HG03064 (cell line): ENCODE data around the gene TMEM52.

ENCODE experiments used
- ATAC-seq: cut with Tn5 transposase; IDR thresholded peaks from one replicate; pipeline ENCODE4 v1.9.1; 2021; ENCODE audit warnings: low read depth; ENCODE audit not compliant: unreplicated experiment

Gene TMEM52

DNA sequence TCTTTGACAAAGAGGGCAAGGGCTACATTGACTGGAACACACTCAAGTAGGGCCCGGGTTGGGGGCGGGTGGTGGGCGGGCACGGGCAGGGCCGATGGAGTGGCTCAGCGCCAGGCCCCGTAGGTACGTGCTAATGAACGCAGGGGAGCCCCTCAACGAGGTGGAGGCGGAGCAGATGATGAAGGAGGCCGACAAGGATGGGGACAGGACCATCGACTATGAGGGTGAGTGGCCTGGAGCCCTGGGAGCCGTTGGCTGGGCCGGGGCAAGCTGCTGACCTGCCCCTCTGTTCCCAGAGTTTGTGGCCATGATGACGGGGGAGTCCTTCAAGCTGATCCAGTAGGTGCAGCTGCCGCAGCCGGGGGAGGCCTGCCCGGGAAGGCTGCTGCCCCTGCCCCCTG, 2.2 kb downstream of the TMEM52 start:
- no peak for ATAC-seq

DNA sequence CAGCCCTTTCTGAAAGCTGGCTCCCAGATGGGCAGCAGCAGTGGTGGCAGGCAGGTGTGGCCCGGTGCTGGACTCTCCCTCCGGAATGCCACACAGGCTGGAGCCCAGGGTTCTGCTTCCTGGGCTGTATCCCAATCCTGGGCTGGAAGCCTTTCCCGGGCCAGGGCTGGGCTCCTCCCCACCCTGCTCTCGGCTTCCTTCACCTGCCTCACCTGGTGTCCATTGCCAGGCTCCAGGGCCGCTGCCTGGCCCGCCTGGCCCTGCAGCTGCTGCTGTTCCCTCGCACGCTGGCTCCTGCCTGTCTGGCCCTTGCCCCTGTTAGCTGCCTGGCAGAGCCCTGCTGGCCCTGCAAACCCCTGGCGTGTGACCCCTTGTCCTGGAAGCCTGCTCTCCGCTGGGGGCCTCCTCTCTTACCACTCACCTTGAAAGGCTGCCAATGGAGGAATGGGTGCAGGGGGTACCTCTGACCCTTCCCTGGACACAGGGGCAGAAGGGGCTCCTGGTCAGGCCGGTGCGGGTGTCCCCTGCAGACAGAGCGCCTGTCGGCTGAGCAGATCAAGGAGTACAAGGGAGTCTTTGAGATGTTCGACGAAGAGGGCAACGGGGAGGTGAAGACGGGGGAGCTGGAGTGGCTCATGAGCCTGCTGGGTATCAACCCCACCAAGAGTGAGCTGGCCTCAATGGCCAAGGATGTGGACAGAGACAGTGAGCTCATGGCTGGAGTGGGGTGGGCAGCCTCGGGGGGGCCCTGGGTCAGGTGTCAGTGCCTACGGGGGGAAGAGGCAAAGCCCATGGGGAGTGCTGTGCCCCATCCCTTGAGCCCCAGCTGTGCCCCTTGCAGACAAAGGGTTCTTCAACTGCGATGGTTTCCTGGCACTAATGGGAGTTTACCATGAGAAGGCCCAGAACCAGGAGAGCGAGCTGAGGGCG, 2.9 kb downstream of the TMEM52 start:
- no peak for ATAC-seq

DNA sequence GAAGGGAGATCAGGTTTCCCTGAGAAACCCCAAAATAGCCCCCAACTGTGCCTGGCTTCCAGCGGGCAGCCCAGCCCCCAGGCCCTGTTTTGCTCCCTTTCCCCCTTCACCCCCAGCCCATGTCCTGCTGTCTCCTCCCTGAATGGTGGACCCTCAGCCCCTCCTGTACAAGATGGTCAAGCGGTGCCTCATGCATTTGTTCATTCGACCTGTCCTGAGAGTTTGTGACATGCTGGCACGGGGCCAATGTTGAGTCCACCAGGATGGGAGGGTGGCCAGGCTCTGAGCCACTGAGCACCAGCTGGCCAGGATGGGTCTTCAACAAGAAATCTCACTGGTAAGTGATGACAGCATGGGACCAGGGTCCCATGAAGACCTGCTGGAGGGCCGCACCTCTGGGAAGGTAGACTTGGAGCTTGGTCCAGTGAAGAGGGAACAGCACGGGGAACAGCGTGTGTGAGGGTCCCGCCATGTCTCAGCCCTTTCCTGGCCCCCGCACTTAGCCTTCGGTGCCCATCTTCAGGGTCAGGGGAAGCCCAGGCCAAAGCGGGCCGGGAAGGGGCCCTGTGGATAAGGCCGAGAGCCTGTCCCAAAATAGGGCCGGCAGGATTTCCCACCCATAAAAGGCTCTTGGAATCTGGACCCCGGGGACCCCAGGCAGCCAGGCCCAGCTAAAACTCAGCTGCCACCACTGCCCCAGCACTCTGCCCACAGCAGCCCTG, 3.9 kb downstream of the TMEM52 start, which contains the start of gene CALML6:
Gene CALML6 (plus strand): TSS at position 290 of the 722 bp plus-strand sequence. CDS start 21 bp downstream, at position 311.
- no peak for ATAC-seq

DNA sequence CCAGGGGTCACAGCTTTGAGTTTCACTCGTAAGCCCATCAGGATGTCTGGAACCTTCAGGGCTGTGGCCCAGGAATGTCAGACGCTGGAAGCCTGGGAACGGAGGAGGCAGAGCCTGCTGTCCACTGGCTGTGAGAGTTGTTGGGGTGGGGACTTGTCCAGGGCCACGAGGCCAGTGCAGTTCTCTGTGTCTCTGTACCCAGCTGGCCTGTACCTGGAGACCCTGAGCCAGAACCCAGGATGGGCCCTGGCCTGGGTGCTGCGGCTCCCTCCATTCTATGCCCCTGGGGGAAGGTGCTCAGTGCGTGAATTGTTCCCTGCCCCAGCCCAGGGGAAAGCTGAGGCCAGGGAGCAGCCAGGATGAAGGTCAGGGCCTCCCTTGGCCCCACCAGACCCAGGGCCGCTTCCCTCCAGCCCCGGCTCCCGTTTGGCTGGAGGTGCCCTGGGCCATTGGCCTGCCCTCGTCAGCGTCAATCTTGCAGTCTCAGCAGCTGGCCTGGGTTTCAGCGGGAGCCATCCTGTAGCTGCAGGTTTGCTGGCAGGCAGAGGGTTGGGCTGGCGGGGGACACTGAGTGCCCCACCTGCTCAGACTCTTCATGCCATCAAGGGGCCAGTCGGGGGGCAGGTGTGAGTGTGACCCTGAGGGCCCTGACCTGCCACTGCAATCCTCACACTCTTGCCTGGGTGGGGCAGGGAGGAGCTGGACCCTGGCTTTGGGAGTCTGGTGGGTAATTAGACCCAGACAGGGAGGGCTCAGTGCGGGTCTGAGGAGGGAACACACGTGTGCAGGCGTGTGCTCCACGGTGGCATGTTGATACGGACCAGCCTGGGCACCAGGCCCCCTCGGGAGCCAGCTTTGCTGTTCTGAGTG, 4.7 kb downstream of the TMEM52 start:
- no peak for ATAC-seq

DNA sequence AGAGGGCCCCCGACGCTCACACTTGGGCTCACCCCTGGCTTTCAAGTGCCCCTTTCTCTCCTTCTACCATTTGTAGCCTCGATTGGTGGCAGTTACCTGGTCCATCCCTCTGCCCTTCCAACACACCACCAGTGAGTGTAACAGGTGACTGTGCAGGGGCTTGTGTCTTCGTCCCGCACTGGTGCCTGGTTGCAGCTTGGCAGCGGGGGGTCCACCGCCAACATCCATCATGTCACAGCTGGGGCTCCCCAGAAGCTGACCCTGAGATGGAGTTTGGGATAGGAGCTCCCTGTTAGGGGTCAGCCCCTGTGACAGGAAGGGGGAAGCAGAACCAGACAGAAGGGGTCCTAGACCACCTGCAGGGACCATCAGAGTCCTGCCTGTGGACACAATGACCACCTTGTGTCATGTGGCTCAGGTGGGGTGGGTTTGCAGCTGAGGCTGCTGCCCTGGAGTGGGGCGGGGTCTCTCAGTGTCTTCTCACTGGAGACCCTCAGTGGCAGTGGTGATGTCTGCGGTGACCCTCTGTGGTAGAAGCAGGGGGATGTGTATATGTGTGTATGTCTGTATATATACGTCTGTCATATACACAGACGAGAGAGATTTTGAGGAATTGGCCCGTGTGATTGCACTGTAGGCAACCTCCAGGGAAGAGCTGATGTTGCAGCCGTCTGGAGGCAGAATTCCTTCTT, 7.6 kb downstream of the TMEM52 start:
- ATAC-seq: no peak

DNA sequence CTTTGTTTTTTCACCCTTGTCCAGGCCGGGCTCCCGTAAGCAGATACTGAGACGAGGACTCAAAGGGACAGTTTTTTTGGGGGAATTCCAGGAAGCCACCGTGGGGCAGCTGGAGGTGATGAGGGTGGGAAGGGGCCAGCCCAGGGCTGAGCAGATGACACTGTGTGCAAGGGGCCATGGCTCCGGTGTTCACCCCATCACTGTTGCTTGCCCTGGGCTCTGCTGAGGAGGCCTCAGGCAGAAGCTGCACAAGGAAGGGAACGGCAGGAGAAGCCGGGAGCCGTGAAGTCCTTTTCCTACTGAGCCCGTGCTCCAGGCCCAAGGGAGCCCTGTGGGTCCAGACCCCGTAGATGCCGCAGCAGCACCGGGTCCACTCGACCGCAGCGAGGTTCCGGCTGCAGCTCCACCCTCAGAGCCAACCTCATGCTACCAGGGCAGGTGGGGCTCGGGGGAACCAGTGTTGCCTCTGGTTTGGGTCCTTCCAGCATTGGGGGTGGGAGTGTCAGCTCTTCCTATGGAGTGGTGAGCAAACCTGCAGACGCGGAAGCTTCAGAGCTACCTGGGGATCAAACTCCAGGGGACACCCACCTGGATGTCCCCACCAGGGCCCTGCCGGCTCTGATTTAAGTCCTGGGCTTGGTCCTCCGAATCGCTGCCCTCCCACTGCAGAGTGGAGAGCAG, 8.3 kb downstream of the TMEM52 start:
- ATAC-seq: no peak

DNA sequence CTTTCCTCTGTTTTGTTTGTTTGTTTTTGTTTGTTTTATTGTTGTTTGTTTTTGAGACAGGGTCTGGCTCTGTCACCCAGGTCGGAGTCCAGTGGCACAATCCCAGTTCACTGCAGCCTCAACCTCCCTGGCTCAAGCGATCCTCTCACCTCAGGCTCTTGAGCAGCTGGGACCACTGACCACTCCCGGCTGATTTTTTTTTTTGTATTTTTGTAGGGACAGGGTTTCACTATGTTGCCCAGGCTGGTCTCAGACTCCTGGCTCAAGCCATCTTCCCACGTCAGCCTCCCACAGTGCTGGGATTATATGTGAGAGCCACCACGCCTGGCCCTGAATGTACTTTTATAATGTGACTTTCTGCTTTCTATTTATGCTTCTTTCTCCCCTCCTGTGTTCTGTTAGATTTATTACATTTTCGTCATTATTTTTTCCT, 9.0 kb downstream of the TMEM52 start:
- ATAC-seq: no peak

DNA sequence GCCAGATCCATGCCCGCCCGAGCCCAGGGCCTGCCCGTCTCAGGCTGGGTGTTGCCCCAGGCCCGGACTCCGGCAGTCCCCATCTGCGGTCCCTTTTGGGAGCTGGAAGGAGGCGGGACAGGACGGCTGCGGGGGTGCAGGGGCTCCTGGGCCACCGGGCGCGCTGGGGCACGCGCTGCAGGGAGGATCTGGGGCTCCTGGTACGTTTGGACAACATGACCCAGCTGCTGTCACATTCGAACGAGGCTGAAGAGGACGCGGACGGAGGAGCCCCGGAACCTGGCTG, 10.6 kb downstream of the TMEM52 start:
- ATAC-seq: peak; percentile 11

DNA sequence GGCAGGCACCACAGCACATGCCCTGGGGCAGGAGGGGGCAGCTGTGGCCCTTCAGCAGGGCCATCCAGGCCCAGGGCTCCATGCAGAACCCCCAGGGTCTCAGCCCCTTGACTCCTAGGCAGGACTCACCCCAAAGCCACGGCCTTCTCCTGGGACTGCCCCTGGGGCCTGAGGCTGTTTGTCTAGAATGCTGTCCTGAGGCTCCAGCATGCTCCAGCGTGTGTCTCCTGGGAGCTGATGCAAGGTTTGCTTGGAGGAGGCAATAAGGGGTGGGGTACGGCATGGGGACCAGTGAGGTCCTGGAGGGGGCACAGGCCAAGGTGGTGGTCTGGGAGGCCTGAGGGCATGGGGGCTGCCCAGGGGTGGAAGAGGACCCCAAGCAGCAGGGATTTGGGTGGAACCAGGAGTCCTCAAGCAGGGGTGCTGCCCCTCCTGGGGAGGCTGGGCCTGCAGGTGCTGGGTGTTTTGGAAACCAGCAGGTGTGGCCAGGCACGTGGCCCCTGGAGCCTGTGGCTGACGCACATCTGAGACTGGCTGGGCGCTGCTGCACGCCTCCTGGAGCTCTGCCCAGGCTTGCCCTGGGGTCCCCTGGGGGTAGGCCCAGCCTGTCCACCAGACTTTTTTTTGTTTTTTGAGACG, 11.9 kb downstream of the TMEM52 start:
- ATAC-seq: no peak

DNA sequence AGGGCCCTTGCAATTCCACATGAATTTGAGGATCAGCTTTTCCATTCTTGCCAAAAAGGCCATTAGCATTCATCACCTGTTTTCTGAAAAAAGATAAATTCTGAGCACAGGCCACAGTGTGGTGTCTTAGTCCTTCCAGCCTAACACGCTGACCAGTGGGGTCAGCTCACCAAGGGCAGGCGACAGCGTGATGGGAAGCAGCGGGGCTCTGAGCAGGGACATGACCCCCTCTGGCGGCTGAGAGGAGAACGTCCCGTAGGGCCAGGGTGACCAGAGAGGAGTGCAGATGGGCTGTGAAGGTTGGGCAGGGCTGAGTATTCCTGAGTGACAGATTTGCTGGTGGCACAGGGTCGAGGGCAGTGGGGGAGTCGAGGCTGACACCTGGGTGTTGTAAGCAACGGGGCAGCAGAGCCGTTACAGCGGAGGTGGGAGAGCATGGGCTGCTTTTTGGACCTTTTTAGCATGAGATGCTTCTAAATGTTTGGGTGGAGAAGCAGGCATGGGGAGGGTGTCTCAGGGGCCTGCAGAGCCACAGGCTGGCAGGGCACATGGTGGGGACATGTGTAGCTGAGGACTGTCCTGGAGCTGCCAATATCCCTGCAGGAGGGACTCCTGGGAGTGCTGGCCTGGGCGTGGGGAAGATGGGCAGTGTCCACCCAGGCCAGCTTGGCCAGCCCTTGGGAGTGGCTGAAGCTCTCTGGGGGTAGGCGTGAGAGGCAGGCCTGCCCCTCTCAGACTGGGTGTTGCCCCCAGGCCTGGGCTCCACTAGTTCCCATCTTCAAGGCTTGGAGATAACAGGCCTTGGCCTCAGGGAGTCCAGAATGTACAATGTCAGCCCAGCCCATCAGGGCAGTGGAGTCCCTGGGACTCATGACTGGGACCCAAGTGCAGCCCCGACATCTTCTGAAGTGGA, 12.6 kb downstream of the TMEM52 start:
- no peak for ATAC-seq

DNA sequence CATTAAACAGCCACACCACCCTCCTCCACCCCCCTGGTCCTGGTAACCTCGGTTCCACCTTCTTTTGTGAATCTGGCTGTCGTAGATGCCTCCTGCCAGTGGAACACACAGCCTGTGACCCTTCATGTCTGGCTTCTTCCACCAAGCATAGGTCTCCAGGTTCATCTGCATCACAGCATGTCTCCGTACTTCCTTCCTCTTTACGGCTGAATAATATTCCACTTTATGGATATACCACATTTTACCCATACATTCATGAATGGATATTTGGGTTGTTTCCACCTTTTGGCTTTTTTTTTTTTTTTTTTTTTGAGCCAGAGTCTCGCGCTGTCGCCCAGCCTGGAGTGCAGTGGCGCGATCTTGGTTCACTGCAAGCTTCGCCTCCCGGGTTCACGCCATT, 15.9 kb downstream of the TMEM52 start:
- ATAC-seq: no peak

DNA sequence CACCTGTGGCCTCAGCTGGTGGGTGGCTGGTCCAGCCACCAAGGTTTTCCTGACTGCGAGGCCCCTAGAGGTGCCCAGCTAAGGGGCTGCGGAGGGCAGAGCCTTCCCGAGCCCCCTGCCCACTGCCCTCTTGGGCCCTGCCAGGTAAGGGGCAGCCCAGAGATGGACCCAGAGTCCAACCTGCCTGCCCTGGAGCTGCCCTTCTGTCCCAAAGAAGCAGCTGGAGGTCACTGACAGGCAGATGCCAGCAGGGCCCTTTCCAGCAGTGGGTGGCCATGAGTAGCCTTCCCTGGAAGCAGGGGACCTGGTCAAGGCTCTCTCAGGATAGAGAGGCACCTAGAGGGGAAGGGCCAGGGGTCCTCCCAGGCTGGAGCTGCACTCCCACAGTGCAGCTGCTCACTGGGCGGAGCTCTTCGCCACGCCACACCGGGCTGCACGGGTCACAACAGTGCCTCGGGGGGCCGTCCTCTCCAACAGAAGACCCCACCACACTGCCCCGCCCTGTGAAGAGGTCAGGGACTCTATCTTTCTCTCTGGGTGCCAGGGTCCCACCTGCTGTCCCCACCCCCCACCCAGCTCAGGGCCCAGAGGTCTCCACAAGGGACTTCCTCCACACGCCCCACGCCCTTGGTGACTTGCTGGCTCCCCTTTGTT, 17.3 kb downstream of the TMEM52 start:
- ATAC-seq: no peak

DNA sequence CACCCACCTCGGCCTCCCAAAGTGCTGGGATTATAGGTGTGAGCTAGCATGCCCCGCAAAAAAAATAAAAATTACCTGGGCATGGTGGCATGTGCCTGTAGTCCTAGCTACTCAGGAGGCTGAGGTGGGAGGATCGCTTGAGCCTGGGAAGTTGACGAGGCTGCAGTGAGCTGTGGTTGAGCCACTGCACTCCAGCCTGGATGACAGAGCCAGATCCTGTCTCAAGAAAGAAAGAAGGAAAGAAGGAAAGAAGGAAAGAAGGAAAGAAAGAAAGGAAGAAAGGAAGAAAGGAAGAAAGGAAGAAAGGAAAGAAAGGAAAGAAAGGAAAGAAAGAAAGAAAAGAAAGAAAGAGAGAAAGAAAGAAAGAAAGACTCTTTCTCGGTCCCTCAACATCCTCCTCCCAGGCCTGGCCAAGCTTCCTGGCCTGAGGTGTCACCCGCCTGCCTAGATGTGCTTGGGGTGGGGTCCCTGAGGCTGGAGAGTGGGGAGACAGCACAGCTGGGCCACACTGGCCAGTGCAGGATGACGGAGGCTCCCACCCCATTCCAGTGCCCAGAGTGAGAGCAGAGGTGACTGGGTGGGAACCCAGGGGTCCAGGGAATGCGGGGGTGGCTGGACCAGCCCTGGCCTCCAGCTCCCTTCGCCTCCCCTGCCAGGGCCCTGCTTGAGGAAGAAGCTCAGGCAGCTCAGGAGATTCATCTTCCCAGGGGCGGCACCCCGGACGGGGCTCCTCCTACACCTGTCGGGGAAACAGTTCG, 18.0 kb downstream of the TMEM52 start:
- ATAC-seq: no peak

DNA sequence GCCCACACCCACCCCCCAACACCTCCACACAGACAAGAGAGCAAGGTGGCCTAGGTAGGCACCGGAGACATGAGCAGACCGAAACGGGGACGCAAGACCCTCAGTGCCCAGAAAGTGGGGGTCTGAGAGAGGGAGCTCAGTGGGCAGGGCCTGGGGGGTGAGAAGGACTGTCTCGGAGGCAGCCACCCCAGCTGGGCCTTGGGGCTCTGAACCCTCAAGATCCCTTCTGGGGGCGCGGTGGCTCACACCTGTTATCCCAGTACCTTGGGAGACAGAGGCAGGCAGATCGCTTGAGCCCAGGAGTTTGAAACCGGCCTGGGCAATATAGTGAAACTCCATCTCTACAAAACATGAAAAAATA, 19.1 kb downstream of the TMEM52 start:
- ATAC-seq: no peak

DNA sequence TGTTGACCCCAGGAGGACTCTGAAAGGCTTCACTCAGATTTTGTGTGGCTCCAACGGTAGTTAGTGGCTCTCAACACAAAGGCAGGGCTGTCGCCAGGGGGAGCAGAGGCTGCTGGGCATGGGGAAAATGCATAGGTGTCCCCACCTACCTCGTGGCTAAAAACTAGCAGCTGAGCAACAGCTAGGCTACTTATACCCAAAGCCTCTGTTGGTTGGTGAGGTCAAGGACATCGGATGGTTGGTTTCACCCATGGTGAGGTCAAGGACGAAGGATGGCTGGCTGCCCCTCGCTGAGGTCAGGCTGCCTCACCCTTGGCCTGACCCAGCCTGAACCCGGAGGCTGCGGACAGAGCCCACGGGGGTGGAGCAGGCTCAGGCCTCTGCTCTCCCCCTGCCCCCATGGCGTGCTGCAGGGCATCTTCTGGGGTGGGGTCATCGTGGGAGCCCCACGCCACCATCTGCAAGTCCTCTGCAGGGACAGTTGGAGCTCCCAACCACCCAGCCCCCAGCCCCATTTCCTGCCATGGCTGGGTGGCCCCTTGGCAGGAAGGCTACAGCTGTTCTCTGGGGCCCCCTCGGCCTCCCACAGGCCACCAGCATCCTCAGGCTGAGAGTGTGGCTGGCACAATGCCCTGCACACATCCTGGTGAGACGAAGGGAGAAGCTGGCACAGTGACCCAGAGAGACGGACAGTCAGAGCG, 19.7 kb downstream of the TMEM52 start:
- no peak for ATAC-seq

DNA sequence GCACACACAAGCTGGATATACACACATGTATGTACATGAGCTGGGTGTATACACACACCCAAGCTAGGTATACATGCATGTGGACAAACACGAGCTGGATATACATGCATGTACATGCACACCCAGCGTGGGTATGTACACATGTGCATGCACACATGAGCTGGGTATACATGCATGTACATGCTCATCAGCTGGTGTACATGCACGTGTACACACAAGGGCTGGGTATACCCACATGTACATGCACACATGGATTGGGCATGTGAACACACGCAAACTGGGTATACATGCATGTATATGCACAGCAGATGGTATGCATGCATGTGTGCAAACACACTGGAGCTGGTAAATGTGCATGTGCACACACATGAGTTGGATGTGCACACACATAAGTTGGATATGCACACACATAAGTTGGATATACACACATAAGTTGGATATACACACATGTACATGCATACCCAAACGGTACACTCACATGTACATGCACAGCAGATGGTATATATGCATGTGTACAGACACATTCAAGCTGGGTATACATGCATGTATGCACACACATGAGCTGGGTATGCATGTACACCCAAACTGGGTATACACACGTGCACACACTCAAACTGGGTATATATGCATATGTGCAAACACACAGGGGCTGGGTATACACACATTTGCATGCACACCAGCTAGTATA, 20.7 kb downstream of the TMEM52 start:
- no peak for ATAC-seq
